ENCODE data around the gene DNAJC28.
"Not testable (repeated sequence)": the region's sequence is repeated elsewhere in the genome, so short reads cannot be mapped to it uniquely, and the experiment has no call there.

The DNAJC28 gene, protein sequence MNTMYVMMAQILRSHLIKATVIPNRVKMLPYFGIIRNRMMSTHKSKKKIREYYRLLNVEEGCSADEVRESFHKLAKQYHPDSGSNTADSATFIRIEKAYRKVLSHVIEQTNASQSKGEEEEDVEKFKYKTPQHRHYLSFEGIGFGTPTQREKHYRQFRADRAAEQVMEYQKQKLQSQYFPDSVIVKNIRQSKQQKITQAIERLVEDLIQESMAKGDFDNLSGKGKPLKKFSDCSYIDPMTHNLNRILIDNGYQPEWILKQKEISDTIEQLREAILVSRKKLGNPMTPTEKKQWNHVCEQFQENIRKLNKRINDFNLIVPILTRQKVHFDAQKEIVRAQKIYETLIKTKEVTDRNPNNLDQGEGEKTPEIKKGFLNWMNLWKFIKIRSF

DNA sequence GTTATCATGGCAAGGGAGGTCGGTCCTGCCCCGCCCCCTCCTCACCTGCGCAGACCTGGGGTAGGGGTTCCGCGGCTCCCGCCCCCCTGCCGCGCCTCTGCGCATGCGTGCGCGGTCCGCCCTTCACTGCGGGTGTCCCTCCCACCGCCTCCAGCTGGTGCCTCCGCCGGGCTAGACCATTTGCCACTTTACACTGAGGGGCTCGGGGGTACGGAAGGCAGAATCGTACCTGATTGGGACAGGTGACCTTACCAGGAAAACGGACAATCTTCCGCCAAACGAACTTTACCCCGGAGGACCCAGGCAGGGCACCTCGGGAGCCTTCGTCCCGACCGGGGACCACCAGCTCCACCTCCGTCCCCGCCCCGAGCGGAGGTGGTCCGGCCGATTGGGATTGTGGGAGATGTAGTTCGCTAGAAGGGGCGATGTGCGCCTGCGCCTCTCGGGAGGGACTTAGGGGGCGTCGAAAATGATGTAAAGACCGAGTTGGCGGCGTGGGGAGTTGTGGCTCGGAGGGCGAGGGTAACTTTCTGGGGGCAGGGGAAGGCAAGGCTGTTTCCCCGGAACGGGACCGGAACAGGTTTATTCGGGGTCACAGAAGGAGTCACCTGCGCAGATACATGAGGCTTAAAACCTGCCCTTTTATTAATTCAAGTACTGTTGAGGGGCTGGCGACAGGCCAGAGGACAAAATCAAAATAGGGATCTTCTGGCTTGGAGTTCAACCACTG, at the start of gene DNAJC28:
TSS of gene DNAJC28 (minus strand) at position 344 of the 730 bp plus-strand sequence. CDS start 2,323 bp downstream, outside the sequence.
- peak; percentile 96 for DNase-seq

DNA sequence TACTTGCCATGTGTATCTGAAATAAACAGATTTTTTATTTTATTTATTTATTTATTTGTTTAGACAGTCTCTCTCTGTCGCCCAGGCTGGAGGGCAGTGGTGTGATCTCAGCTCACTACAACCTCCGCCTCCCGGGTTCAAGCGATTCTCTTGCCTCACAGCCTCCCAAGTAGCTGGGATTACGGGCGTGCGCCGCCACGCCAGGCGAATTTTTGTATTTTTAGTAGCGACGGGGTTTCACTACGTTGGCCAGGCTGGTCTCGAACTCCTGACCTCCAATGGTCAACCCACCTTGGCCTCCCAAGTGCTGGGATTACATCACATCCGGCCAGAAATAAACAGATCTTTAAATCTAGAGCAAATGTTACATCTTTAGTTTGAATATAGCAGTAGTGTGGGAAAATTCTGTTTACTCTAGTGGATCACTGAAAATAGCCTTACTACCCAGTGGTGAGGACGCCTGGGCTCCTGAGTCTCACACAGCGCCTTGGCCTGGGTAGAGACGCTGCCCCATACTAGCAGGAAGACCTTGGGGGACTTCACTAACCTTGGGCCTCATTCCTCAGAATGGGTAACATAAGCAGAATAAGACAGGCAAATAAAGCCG, 49.7 kb upstream of the DNAJC28 start:
- DNase-seq, result no peak

DNA sequence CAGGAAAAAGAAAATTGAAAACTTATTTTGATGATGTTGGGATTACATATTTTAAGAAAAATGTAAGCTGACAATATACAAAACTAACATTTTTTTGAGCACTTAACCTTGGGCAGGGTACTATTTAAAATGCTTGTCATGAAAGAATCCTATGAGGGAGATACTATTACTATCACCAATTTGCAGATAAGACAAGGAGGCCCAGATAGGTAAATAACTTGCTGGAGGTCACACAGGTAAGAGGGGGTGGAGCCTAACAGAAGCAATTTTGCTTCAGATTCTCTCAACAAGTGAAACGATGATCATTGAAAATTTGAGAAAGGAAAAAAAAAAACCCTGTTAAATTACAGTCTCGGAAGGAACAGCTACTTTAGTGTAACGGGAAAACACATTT, 49.2 kb upstream of the DNAJC28 start:
- no peak for DNase-seq

DNA sequence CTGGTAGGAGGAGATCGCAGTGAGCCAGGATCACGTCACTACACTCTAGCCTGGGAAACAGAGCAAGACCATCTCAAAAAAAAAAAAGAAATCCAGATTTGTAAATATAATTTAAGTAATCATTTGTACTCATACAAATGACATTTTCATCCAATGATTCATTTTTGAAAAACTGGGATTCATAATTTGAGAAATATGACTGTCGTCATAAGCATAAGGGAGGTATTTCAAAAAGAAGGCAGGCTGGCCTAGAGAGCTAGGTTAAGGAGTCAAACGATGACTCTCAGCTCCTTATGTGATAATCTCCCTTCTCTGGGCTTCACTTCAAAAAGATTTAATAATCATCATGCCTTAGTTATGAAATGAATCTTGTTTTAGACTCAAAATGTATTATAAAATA, 48.1 kb upstream of the DNAJC28 start:
- DNase-seq, result no peak

DNA sequence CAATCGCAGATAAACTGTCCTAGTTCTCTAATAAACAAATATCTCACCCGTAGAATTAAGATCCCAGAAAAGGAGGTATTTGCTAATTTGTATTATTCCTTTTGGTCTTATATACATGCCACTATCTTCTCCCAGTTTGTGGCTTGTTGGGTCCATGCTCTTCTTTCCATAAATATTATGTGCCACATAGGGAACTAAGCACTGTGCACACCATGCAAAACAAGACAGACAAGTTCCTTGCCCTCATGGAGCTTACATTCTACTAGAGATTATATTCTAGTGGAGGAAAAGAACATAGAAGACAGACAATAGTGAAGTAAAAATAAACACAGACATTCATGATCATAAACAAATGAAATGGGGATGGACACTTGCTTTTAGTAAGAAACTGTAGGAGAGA, 45.7 kb upstream of the DNAJC28 start:
- no peak for DNase-seq

DNA sequence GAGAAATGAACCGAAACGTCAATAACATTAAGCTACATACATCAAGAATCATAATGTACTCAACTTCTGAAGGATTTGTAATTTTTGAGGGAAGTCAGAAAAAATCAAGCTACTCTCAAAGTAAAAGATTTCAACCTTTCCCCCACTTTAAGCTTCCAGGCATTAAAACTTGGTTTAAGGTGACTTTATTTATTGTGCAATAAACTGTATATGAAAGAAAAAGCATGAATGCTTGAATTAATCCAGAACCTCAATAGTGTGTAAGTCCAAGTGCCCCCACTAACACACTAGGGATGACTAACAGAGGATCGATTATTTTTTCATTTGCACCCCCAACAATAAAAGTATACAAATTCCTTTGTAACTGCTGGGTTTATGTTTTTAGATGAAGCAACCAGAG, 39.5 kb upstream of the DNAJC28 start:
- no peak for DNase-seq

DNA sequence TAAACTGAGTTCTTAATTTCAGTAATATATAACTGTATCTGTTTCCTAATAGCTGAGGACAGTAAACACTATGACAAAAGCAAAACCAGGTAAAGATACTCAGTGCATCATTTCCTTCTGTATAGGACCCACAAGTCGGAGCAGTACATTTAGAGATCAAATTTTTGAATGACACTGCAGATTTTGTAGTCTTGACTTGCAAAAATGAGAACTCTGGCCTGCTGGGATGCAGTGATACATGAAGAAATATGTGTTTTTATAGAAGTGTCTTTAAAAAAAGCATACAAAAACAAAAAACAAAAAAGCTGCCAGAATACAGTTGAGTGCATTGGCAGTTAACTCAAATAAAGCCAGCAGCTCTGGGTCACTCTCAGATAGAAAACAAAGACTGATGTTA, 31.4 kb upstream of the DNAJC28 start:
- no peak for DNase-seq

DNA sequence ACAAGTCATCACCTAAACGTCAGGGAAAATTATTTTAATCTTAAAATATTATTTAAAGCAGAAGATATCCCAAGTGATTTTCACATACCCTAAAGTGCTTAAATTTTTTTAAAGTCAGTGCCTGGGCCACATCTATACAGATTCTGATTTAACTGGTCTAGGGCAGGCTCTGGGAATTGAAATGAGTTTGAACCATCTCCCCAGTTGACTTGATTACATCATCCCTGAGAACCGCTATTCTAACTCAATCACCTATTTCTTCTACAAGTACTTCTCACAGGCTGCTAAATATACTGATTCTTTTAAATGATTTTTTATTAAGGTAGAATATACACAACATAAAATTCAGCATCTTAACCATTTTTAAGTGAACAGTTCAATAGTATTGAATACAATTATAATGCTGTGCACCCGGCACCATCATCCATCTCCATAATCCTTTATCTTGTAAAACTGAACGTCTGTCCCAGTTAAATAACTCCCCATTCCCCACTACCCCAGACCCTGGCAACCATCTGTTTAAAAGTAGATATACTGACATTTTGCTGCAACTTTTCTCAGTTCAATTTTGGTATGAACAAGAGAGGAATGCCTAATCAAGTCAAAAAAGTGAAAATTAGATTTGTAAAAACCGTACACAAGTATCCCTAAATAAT, 30.9 kb upstream of the DNAJC28 start:
- no peak for DNase-seq

DNA sequence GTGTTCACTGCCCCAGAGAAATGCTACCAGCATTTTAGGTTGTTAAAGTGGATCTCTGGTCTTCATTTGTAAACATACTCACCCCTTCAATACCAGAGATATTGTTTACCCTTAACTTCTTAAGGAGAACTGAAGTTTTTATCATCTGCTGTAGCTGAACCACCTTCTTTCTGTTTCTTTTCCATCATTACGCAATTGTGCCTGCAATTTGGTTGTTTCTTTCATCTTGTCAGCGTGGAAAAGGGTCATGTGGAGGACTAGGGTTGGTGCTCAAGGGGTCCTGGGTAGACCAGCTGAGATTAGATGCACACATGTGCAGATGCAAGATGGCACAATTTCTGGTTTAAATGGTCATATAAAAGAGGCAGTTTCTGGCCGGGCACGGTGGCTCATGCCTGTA, 27.4 kb upstream of the DNAJC28 start:
- no peak for DNase-seq

DNA sequence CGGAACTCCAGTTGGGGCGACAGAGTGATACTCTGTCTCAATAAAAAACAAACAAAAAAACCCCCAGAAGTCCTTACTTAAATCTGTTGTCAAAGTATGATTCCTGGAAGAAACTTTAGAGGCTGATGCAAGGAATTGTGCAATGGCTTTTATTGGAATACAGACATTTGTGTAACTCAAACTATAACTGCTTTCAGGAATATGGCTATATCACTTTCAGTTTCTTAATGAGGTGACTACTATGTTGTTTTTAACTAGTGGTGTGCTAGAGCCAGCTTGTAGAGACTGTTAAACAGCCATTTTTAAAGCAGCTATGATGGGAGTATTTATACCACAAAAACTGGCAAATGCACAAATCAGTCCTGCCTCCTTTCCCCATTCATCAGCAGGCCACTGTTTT, 22.7 kb upstream of the DNAJC28 start:
- no peak for DNase-seq

DNA sequence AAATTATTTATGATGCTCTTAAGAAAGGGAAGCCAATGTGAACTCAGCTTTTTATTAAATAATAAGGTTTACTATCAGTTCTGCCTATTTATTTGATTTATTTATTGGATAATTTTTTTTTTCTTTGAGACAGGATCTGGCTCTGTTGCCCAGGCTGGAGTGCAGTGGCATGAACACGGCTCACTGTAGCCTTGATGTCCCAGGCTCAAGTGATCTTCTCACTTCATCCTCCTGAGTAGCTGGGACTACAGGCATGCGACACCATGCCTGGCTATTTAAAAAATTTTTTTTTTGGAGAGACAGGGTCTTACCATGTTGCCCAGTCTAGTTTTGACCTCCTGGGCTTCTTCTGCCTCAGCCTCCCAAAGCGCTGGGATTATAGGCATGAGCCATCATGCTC, 21.0 kb upstream of the DNAJC28 start:
- no peak for DNase-seq

DNA sequence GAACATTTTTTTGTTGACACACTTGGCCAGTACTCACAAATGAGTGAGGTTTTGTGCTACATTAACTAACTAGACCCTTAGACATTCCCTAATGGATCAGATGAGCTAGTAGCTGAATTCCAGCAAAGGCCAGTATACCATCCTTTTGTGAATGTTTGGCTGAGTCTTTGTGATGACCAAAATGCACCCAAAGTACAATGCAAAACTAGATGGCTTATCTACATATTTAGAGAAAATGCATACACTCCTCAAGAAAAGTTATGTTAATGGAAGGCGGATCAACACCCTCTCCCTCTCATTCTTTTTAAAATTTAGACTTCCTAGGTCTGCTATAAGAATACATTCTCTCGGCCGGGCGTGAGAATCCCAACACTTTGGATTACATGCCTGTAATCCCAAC, 20.1 kb upstream of the DNAJC28 start:
- no peak for DNase-seq

DNA sequence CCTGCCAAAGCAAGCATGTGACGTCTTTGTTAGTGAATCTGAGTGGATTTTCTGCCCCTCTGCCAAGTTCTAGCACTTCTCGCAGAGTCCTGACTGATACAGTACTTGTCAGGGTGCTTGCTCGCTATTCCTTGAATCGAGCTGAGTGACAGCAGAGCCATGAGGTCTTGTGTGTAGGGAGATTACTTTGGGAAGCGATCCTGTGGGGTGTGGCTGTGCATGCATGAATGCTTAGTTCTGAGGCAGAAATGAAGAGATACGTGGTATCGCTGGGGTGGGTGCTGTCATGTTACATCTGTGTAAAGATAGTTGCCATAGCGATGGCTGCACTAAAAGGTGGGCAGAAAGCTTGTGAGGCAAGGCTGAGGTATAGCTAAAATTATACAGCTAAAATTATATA, 19.3 kb upstream of the DNAJC28 start:
- DNase-seq, result peak; percentile 24

DNA sequence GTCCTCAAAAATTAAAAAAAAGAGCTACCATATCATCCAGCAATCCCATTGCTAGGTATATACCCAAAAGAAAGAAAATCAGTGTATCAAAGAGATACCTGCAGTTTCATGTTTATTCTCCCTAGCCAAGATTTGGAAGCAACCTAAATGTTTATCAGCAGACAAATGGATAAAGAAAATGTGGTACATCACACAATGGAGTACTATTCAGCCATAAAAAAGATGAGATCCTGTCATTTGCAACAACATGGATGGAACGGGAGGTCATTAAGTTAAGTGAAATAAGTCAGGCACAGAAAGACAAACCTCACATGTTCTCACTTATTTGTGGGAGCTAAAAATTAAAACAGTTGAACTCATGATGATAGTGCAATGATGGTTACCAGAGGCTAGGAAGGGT, 15.5 kb upstream of the DNAJC28 start:
- not testable (repeated sequence) for DNase-seq

DNA sequence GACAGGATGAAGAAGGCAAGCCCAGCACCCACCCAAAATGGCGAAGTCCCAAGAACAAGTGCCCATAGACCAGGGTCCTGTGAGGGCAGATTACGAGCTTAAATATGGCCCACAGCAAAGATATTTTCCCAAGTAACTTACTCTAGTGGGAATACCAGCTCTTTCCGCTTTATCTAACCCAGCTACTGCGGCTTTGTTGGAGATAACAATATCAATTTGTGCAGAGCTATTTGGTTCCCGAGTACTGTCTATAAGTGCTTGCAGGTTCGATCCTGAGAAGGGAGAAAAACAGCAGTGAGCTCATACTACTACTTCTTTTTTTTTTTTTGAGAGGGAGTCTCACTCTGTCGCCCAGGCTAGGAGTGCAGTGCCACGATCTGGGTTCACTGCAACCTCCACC, 14.3 kb upstream of the DNAJC28 start:
- no peak for DNase-seq

DNA sequence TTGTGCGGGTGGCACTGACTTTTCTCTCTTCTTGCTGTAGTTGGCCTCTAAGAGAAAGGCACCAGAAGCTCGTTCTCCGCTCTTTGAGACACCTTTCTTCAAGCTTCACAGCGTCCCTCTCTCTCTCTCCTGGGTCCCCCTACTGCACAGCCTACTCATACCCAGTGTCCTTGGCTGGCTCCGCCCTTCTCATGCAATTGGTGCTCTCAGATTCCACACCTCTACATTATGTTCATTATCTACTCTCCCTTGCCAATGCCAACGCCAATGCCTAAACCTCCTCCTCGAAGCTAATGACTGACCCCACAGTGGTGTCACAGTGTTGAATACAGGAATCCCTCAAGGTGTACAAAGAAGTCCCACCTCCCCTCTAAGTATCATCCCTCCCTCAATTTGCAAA, 4.8 kb upstream of the DNAJC28 start:
- DNase-seq, result no peak

DNA sequence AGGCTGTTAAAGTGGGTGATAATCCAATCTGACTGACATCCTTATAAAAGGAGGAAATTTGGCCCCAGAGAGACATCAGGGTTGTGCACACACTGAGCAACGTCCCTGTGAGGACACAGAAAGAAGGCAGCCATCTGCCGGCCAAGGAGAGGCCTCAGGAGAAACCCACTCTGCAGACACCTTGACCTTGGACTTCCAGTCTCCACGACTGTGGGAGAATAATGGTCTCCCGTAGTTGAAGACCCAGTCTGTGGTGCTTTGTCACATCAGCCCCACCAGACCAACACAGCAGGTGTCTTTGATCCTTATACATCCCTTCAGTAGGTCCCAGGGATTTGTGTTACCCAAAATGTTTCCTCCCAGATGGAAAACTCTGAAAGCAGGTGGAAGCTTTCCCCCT, 4.2 kb upstream of the DNAJC28 start:
- DNase-seq, result no peak

DNA sequence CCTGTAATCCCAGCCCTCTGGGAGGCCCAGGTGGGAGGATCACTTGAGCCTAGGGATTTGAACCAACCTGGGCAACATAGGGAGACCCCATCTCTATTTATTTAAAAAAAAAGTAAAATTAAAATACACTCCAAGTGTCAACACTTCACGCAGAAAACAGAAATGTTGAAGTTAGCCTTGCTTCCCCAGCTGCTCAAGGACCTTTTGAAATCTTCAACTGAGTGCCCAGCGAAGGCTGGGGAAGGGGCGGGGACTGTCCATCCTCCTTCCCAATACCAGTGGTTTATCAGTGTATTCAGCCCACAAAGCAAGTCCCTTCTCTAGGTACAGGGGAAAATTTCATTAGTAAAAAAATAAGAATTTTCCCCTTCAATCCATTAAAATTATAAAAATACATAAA, 2.2 kb upstream of the DNAJC28 start:
- DNase-seq, result no peak

DNA sequence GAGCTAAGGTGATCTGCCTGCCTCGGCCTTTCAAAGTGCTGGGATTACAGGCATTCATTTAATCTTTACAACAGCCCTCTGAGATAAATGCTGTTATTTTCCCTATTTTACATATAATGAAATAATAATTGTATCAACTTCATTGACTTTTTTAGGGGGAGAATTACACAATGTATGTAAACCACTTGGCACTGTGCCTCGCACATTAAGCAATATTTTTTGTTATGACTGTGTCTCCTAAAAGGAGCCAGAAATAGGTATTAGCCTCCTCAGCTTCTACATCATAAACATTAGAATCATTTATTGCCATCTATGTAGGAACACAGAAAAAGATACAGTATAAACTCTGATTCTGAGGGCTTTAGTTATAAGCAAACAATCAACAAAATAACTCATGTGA, 1.1 kb upstream of the DNAJC28 start:
- DNase-seq, result no peak

DNA sequence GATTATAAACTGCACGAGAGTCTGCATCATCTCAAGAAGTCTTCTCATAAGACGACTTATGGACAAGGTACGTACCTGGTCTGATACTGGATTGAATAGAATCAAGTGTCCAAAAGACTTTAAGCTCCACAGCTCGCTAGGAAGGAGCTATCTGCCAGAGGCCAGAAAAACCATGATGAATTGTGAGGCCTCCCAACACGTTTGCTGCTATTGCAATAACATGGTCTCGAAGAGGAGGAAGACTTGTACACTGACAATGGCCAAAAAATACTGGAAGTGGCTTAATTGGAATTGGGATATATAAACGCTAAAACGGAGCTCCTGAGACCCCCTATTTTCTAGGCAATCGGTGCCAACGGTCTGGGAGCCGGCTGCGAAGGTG, 534 bp downstream of the DNAJC28 start:
- no peak for DNase-seq

DNA sequence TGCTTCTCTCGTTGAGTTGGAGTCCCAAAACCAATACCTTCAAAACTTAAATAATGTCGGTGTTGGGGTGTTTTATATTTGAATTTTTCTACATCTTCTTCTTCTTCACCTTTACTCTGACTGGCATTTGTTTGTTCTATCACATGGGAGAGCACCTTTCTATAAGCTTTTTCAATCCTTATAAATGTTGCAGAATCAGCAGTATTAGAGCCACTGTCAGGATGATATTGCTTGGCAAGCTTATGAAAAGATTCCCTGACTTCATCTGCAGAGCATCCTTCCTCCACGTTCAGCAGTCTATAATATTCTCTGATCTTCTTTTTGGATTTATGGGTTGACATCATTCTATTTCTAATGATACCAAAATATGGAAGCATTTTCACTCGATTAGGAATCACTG, 2.6 kb downstream of the DNAJC28 start:
- DNase-seq, result no peak

DNA sequence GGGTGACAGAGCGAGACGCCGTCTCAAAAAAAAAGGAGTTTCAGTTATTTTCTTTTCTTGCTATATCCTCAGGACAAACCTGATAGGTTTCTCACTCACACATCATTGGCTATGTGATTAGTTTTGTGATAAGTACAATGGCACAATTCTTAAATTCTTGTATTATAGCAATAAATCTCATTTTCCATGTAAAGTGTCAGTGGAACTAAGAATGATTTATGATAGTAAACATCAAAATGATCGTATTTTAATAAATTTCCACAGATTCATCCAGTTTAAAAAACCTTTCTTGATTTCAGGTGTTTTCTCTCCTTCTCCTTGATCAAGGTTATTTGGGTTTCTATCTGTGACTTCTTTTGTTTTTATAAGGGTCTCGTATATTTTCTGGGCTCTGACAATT, 3.5 kb downstream of the DNAJC28 start:
- no peak for DNase-seq

DNA sequence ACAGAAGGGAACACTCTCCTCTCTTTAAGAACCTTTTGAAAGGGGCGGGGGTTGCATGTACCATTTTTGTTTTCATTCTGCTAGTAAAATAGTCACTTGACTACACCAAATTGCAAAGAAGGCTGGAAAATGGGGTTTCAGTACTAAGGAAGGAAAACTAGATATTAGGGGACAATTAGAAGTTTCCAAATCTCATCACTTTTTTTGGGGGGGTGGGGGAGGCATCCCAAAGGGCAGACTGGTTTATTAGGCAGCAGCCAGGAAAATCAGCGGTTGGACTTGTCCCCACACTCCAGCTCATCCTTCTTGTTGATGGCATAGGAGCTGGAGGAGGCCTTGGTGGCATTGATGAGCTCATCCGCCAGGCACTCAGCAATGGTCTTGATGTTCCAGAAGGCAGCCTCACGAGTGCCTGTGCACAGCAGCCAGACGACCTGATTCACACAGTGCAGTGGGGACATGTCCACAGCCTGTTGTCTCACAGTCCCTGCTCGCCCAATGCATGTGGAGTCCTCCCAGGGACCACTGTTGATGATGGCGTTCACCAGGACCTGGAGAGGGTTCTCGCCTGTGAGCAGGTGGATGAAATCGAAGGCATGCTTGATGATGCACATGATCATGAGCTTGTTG, 10.1 kb downstream of the DNAJC28 start:
- DNase-seq, result no peak
